Measurements from ENCODE around the gene UNK. TPM values are rescaled to one million over a fixed set of nuclear protein-coding genes. Genes with fewer than 3 reads are reported as not detected.

Gene UNK
- total and polyA plus RNA-seq, 10 donors: 19.0 to 53.8 (median 46.2) TPM

DNA sequence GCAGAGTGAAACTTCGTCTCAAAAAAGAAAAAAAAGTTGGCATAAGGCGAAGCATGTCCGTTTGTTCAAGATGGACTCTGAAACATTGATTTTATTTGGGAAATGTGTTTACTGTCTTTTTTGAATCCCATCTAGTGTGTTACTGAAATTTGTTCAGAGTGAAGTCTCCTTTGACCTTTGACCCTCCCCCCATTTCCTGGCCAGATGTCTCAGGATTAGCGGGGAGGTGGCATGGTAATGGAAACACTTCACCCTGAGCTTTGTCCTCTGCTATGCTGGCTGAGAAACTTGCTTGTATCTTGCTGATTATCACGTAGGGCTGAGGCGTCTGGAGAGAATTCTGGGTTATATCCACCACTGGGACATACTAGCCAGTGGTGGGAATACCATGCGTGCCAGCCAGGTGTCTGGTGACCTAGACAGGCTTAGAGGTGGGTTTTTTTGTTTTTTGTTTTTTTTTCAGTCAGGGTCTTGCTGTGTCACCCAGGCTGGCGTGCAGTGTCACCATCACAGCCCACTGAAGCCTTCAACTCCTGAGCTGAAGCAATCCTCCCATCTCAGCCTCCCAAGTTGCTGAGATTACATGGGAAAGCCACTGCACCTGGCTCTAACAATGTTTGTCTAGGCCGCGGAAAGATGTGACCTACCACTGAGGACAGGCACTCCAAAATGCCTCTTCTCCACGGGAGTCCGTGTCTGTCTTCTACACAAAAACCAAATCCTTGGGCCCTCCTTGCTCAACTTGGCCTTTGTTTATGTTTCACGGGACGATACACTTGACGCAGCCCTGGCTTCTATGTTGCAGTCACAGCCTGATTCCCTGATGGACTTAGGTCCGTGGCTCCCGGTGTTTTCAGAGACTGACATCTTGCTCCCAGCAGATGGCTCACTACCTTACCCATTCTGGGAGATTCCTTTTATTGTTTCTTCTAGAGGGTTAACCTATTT is 13.0 kb upstream of the UNK start:
- no peak overlapping the region for H3K4me3 ChIP-seq
- DNase-seq: peak; percentile 27
- H3K36me3 ChIP-seq: peaks cover 0 to 29% (median 11%) of the 10 kb centered on the region in 6 donors
- no peaks in the 10 kb centered on the region for H3K9me3 ChIP-seq
- 73 to 88% (median 83%) methylated on average over 17 of the region's 17 CpGs for WGBS, 5 donors
- TF ChIP-seq, protein P1, sequence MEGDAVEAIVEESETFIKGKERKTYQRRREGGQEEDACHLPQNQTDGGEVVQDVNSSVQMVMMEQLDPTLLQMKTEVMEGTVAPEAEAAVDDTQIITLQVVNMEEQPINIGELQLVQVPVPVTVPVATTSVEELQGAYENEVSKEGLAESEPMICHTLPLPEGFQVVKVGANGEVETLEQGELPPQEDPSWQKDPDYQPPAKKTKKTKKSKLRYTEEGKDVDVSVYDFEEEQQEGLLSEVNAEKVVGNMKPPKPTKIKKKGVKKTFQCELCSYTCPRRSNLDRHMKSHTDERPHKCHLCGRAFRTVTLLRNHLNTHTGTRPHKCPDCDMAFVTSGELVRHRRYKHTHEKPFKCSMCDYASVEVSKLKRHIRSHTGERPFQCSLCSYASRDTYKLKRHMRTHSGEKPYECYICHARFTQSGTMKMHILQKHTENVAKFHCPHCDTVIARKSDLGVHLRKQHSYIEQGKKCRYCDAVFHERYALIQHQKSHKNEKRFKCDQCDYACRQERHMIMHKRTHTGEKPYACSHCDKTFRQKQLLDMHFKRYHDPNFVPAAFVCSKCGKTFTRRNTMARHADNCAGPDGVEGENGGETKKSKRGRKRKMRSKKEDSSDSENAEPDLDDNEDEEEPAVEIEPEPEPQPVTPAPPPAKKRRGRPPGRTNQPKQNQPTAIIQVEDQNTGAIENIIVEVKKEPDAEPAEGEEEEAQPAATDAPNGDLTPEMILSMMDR (IDR thresholded peaks at IDR 0.05 in 8 of 11, conservative IDR thresholded peaks at IDR 0.05 in 3 of 11): no peak
- TF ChIP-seq POLR2AphosphoS5 (IDR thresholded peaks at IDR 0.05): no peak
- no peak for TF ChIP-seq POLR2A (IDR thresholded peaks at IDR 0.05)
- intact Hi-C loops (cut with DNase I; ENCODE audit: low total_unique reads): no loop called here
- no peaks in the 10 kb centered on the region for H3K27me3 ChIP-seq (replicated peaks in 1 of 7)
- no peak overlapping the region for H3K27ac ChIP-seq
- H3K4me1 ChIP-seq: peaks cover 11 to 28% (median 20%) of the 10 kb centered on the region in 6 donors

DNA sequence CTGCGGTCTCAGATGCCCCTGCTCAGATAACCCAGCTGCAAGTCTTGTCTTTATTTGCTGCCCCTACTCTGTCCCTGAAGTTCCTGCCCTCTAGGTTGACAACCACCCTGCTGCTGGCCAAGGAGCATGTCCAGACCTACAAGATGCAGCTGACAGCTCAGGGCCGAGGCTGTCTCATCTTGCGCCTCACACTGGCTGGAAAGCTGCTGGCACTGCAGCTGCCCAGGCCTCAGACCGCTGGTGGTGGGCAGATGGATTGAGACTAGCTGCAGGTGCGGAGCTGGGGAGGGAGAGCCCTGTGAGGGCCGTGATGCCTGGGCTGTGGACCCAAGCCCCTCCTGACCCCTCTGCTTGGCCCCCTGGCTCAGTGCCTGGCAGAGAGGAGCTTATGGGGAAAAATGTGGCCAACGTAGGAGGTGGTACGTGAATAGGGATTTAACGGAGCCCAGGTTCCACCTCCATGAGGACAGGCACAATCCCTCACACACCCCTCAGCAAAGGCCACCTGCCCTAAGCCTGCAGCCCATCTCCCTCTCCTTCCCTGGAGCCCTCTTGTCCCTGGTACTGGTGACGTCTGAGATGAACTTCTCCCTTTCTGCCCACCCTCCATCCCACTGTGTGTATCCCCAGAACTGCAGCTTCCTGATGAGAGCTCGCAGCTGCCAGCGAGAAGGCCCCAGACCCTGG is 11.3 kb upstream of the UNK start:
- 83 to 94% (median 90%) methylated on average over 10 to 12 of the region's 12 CpGs for WGBS, 5 donors
- Histone ChIP-seq H3K27ac (no peak overlapping the region), H3K4me1 (peaks cover 25 to 45% (median 36%) of the 10 kb centered on the region in 6 donors), H3K27me3 (replicated peaks in 1 of 7) (no peaks in the 10 kb centered on the region), H3K9me3 (no peaks in the 10 kb centered on the region), H3K4me3 (no peak overlapping the region), H3K36me3 (peaks cover 0 to 46% (median 25%) of the 10 kb centered on the region in 6 donors)
- intact Hi-C loops (cut with DNase I; ENCODE audit: low total_unique reads): no loop called here
- DNase-seq: peak; percentile 72
- TF ChIP-seq, protein P1 (IDR thresholded peaks at IDR 0.05 in 8 of 11, conservative IDR thresholded peaks at IDR 0.05 in 3 of 11): no peak
- no peak for TF ChIP-seq POLR2A (IDR thresholded peaks at IDR 0.05)
- TF ChIP-seq POLR2AphosphoS5 (IDR thresholded peaks at IDR 0.05): peak in 1 of 3 donors; percentile 78

DNA sequence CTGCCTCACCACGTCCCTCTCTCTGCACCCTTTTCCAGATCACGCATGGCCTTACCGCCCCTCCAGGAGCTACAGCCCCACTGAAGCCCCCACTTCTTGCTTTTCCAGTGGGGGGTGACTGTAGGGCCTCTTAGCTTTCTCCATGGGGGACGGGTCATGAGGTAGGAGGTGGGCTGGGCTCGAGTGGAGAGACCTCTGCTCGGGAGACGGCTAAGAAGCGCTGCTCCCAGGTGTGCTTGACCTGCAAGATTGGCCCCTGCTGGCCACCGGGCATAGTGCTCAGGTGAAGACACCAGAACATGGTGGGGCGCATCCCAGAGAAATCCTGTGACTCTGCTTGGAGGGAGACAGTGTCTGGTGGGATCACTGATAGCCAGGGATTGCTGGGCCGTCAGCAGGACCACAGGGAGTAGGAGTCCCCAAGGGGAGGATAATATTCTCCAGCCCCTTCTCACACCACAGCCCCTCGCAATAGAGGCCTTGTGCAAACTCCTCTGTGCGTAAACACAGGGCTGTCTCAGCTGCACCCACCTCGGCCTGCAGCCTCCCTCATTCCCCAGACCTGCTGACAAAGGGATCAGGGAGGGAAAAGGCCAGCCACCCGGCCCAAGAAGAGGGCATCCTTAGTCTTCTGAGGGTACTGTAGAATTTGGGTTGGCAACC is 10.7 kb upstream of the UNK start:
- TF ChIP-seq POLR2AphosphoS5 (IDR thresholded peaks at IDR 0.05) (peak in 2 of 3 donors; percentile 5 to 66), POLR2A (IDR thresholded peaks at IDR 0.05) (no peak)
- TF ChIP-seq, protein P1 (IDR thresholded peaks at IDR 0.05 in 8 of 11, conservative IDR thresholded peaks at IDR 0.05 in 3 of 11): no peak
- Histone ChIP-seq H3K9me3 (no peaks in the 10 kb centered on the region), H3K27ac (peak overlapping the region in 3 of 8 donors; percentile 4 to 99 (median 16)), H3K27me3 (replicated peaks in 1 of 7) (no peaks in the 10 kb centered on the region), H3K4me1 (peaks cover 25 to 50% (median 38%) of the 10 kb centered on the region in 6 donors), H3K36me3 (peaks cover 0 to 52% (median 32%) of the 10 kb centered on the region in 6 donors), H3K4me3 (no peak overlapping the region)
- intact Hi-C loops (cut with DNase I; ENCODE audit: low total_unique reads): no loop called here
- peak; percentile 72 for DNase-seq
- 84 to 95% (median 88%) methylated on average over 15 of the region's 15 CpGs for WGBS, 5 donors

Measured in spleen (tissue), 11 donors.